Brain microvascular endothelial cell (primary cell): ENCODE results near the gene TBC1D3B.
A peak's percentile ranks its signal among the peaks of the same experiment; 100 is the strongest.

Experiments used
- DNase-seq: peaks from one replicate; pipeline ENCODE4 v3.0.0-alpha.2; 2020
- H3K27ac ChIP-seq: fragments of 250-450 bp; sonication (Bioruptor Pico); 2 replicates; pipeline ENCODE4 v1.5.1; 2020; ENCODE audit warnings: mild to moderate bottlenecking, moderate library complexity
- H3K27me3 ChIP-seq: fragments of 250-450 bp; sonication (Bioruptor Pico); replicated peaks from 2 replicates; pipeline ENCODE4 v1.5.1; 2020; ENCODE audit warnings: mild to moderate bottlenecking
- H3K36me3 ChIP-seq: fragments of 250-450 bp; sonication (Bioruptor Pico); replicated peaks from 2 replicates; pipeline ENCODE4 v1.5.1; 2020; ENCODE audit warnings: mild to moderate bottlenecking
- H3K4me3 ChIP-seq: 2 replicates; pipeline ENCODE4 v1.5.1; 2011; ENCODE audit warnings: low read depth, mild to moderate bottlenecking, control low read depth, low read length, moderate library complexity
- CTCF ChIP-seq: IDR thresholded peaks from 2 replicates; pipeline ENCODE4 v1.5.1; 2011; ENCODE audit warnings: low read depth, mild to moderate bottlenecking, moderate library complexity, low read length, control low read depth, inconsistent platforms; ENCODE audit errors: missing control alignments
- in situ Hi-C: cut with HindIII; loops from 2 replicates; pipeline ENCODE4 v1.10.0; 2017; ENCODE audit warnings: low sequenced_read_pairs, low pct_ligation_motif_present

TBC1D3B gene

GRCh38 chr17:36149296-36149820, 27.1 kb downstream of the TBC1D3B start:
- DNase-seq, result peak; percentile 67
- Histone ChIP-seq H3K4me3 (no peak overlapping the region), H3K27ac (no peak overlapping the region), H3K27me3 (no peaks in the 10 kb centered on the region), H3K36me3 (no peaks in the 10 kb centered on the region)
- no peak for TF ChIP-seq CTCF
- in situ Hi-C loops, result no loop called here

GRCh38 chr17:36148559-36149295, 27.7 kb downstream of the TBC1D3B start:
- in situ Hi-C loops, result no loop called here
- no peaks in the 10 kb centered on the region for H3K36me3 ChIP-seq
- peak; percentile 100 for TF ChIP-seq CTCF
- no peak overlapping the region for H3K27ac ChIP-seq
- DNase-seq, result peak; percentile 56
- H3K27me3 ChIP-seq, result no peaks in the 10 kb centered on the region
- H3K4me3 ChIP-seq, result no peak overlapping the region

GRCh38 chr17:36147601-36148000, 28.8 kb downstream of the TBC1D3B start:
- Histone ChIP-seq H3K4me3 (no peak overlapping the region), H3K36me3 (no peaks in the 10 kb centered on the region), H3K27me3 (no peaks in the 10 kb centered on the region), H3K27ac (no peak overlapping the region)
- no peak for TF ChIP-seq CTCF
- DNase-seq, result no peak
- in situ Hi-C loops, result no loop called here

- in situ Hi-C loops, result no loop called here
- H3K27me3 ChIP-seq, result no peaks in the 10 kb centered on the region
- TF ChIP-seq CTCF, result no peak
- no peak overlapping the region for H3K4me3 ChIP-seq
- H3K27ac ChIP-seq, result no peak overlapping the region
- H3K36me3 ChIP-seq, result no peaks in the 10 kb centered on the region
- no peak for DNase-seq
Measured at GRCh38 chr17:36144981-36145729, 31.3 kb downstream of the TBC1D3B start.

- in situ Hi-C loops, result no loop called here
- no peak for TF ChIP-seq CTCF
- no peaks in the 10 kb centered on the region for H3K36me3 ChIP-seq
- no peak overlapping the region for H3K27ac ChIP-seq
- DNase-seq, result no peak
- H3K4me3 ChIP-seq, result no peak overlapping the region
- no peaks in the 10 kb centered on the region for H3K27me3 ChIP-seq
Measured at GRCh38 chr17:36144014-36144413, 32.4 kb downstream of the TBC1D3B start.
